ENCODE results near the gene FGGY. TPM values are rescaled to one million over a fixed set of nuclear protein-coding genes. Genes with fewer than 3 reads are reported as not detected.

FGGY gene
- total RNA-seq, 1 experiment from 2014 or later, result 17.8 TPM

DNA sequence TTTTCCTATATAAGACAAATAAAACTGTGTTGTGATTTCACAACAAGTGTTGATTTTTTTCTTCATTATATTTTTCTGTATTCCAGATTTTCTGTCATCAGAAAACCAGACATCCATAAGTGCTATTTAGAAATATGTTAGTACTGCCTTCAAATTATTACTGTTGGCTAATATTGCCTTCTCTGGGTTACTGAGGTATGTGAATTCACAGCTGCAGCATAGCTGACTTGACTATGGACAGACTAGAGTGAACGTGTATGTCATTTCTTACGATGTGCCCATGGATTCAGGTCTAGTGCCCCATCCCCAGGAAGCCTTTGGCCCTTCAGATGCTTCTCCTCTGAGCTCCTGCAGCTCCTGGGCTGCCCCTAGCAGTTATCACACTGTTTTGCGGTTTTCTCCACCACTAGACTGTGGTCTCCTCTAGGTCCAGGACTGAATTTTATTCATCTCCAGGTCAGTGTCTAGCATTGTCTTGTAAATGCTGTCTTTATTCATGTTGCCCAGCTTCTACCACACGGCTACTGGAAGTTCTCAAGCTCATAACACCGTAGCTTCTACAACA lies 118.5 kb downstream of the FGGY start:
- intact Hi-C loops (cut with micrococcal nuclease; ENCODE audit: unreplicated experiment), result no loop called here
- H3K9me2 ChIP-seq (ENCODE audit: insufficient read depth), result no peaks in the 10 kb centered on the region
- no peak overlapping the region for H2AFZ ChIP-seq
- no peaks in the 10 kb centered on the region for H3F3A ChIP-seq (ENCODE audit: insufficient read depth, low read depth)
- ChIA-PET POLR2A (ENCODE audit: unreplicated experiment) (no interaction called here), CTCF (no interaction called here)
- TF ChIP-seq, protein P1, sequence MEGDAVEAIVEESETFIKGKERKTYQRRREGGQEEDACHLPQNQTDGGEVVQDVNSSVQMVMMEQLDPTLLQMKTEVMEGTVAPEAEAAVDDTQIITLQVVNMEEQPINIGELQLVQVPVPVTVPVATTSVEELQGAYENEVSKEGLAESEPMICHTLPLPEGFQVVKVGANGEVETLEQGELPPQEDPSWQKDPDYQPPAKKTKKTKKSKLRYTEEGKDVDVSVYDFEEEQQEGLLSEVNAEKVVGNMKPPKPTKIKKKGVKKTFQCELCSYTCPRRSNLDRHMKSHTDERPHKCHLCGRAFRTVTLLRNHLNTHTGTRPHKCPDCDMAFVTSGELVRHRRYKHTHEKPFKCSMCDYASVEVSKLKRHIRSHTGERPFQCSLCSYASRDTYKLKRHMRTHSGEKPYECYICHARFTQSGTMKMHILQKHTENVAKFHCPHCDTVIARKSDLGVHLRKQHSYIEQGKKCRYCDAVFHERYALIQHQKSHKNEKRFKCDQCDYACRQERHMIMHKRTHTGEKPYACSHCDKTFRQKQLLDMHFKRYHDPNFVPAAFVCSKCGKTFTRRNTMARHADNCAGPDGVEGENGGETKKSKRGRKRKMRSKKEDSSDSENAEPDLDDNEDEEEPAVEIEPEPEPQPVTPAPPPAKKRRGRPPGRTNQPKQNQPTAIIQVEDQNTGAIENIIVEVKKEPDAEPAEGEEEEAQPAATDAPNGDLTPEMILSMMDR (conservative IDR thresholded peaks at IDR 0.05), result no peak
- no peak for TF ChIP-seq EZH2 (IDR thresholded peaks at IDR 0.05; ENCODE audit: low read depth)
- no peaks in the 10 kb centered on the region for H3K9me3 ChIP-seq (ENCODE audit: insufficient read depth, low read depth)
- no peaks in the 10 kb centered on the region for H4K20me1 ChIP-seq (ENCODE audit: insufficient read depth)
- DNase-seq, result no peak
- no peaks in the 10 kb centered on the region for H3K4me1 ChIP-seq (replicated peaks; ENCODE audit: insufficient read depth)
- no peaks in the 10 kb centered on the region for H3K27me3 ChIP-seq (ENCODE audit: insufficient read depth, low read depth)
- H3K4me2 ChIP-seq, result no peak overlapping the region
- H3K36me3 ChIP-seq (ENCODE audit: low read depth), result no peaks in the 10 kb centered on the region
- no peak overlapping the region for H3K4me3 ChIP-seq
- no TSS peak for BruUV-seq (replicated peaks)
- no peaks in the 10 kb centered on the region for H3K79me2 ChIP-seq (ENCODE audit: low read depth)
- no peak overlapping the region for H3K27ac ChIP-seq

DNA sequence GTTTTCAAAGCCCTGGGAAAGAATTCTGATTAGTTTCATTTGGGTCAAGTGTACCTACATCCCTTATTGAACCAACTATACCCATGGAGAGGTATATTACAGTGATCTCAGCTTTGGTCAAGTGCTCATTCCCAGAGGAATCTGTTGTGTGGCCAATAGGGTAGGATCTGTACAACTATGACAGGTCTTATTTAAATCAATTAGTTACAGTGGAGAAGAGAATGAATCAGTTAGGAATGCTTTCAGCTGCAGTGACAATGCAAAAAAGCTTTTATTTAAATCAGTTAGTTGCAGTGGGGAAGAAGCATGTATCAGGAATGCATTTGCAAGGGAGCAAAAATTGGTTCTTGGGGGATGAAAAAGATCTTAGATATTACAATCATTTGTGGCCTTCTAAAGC lies 119.0 kb downstream of the FGGY start:
- Histone ChIP-seq H3K4me1 (replicated peaks; ENCODE audit: insufficient read depth) (no peaks in the 10 kb centered on the region), H3F3A (ENCODE audit: insufficient read depth, low read depth) (no peaks in the 10 kb centered on the region), H3K4me3 (no peak overlapping the region), H3K36me3 (ENCODE audit: low read depth) (no peaks in the 10 kb centered on the region), H3K4me2 (no peak overlapping the region), H3K27me3 (ENCODE audit: insufficient read depth, low read depth) (no peaks in the 10 kb centered on the region), H3K9me3 (ENCODE audit: insufficient read depth, low read depth) (no peaks in the 10 kb centered on the region), H3K79me2 (ENCODE audit: low read depth) (no peaks in the 10 kb centered on the region), H3K27ac (no peak overlapping the region), H3K9me2 (ENCODE audit: insufficient read depth) (no peaks in the 10 kb centered on the region), H2AFZ (no peak overlapping the region), H4K20me1 (ENCODE audit: insufficient read depth) (no peaks in the 10 kb centered on the region)
- ChIA-PET CTCF (no interaction called here), POLR2A (ENCODE audit: unreplicated experiment) (no interaction called here)
- no peak for DNase-seq
- intact Hi-C loops (cut with micrococcal nuclease; ENCODE audit: unreplicated experiment), result no loop called here
- no TSS peak for BruUV-seq (replicated peaks)
- no peak for TF ChIP-seq EZH2 (IDR thresholded peaks at IDR 0.05; ENCODE audit: low read depth)
- TF ChIP-seq, protein P1 (conservative IDR thresholded peaks at IDR 0.05), result no peak

DNA sequence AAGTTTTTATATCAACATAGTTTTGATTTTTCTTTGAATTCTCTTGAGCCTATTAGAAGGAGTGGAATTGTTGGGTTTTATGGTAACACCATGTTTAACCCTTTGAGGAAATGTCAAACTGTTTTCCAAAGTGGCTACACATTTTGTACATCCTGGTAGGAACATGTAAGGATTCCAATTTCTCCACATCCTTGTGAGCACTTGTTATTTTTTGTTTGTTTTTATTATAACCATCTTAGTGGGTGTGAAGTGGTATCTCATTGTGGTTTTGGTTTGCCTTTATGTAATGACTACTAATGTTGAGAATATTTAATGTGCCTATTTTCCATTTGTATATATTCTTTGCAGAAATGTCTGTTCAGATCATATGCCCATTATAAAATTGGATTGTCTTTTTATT lies 120.5 kb downstream of the FGGY start:
- no TSS peak for BruUV-seq (replicated peaks)
- Histone ChIP-seq H3F3A (ENCODE audit: insufficient read depth, low read depth) (no peaks in the 10 kb centered on the region), H3K27me3 (ENCODE audit: insufficient read depth, low read depth) (no peaks in the 10 kb centered on the region), H3K9me3 (ENCODE audit: insufficient read depth, low read depth) (no peaks in the 10 kb centered on the region), H3K36me3 (ENCODE audit: low read depth) (no peaks in the 10 kb centered on the region), H3K4me2 (no peak overlapping the region), H2AFZ (no peak overlapping the region), H3K4me1 (replicated peaks; ENCODE audit: insufficient read depth) (no peaks in the 10 kb centered on the region), H3K79me2 (ENCODE audit: low read depth) (no peaks in the 10 kb centered on the region), H3K27ac (no peak overlapping the region), H3K4me3 (no peak overlapping the region), H3K9me2 (ENCODE audit: insufficient read depth) (no peaks in the 10 kb centered on the region), H4K20me1 (ENCODE audit: insufficient read depth) (no peaks in the 10 kb centered on the region)
- POLR2A ChIA-PET (ENCODE audit: unreplicated experiment), result no interaction called here
- CTCF ChIA-PET, result no interaction called here
- no peak for DNase-seq
- intact Hi-C loops (cut with micrococcal nuclease; ENCODE audit: unreplicated experiment), result no loop called here
- TF ChIP-seq, protein P1 (conservative IDR thresholded peaks at IDR 0.05), result no peak
- no peak for TF ChIP-seq EZH2 (IDR thresholded peaks at IDR 0.05; ENCODE audit: low read depth)
